CD4-positive, alpha-beta T cell (primary cell): Measurements from ENCODE around the gene AUTS2. TPM values are rescaled to one million over a fixed set of nuclear protein-coding genes. Genes with fewer than 3 reads are reported as not detected.

Source experiments
- ATAC-seq: fragments of 200-7000 bp; cut with Tn5 transposase; one replicate; pipeline ENCODE4 v1.10.0; 2022; ENCODE audit warnings: mild to moderate bottlenecking; ENCODE audit not compliant: poor library complexity
- CTCF ChIA-PET: fragments of 350-600 bp; sonication (Branson Sonifier 250); formaldehyde crosslinking; loops from one replicate; lab custom pipeline; 2021; ENCODE audit warnings: antibody characterized with exemption, inconsistent platforms; lab: Charles Lee
- POLR2A ChIA-PET: fragments of 350-600 bp; sonication (Branson Sonifier 250); formaldehyde crosslinking; loops from one replicate; lab custom pipeline; 2021; ENCODE audit warnings: antibody characterized with exemption, inconsistent platforms; lab: Charles Lee
- DNase-seq, 14 experiments: peaks; one replicate each; pipeline ENCODE4 v3.0.0-alpha.2; 2013 to 2020; ENCODE audit warnings: mixed read lengths in 2 of 14
- H3K27ac ChIP-seq, 2 donors: one replicate each; pipeline versions ENCODE4 v1.5.1 to v1.7.0; 2013; ENCODE audit warnings: low read length in 2 of 2, low read depth in 1 of 2, mild to moderate bottlenecking in 1 of 2
- H3K27me3 ChIP-seq, 2 experiments: 1 replicate in 1 of 2; 2 replicates in 1 of 2; pipeline versions ENCODE4 v1.6.1 to v1.7.0; 2013; ENCODE audit warnings: low read length in 2 of 2, control low read depth in 1 of 2, mild to moderate bottlenecking in 1 of 2, moderate library complexity in 1 of 2; ENCODE audit not compliant: insufficient read depth in 2 of 2, control insufficient read depth in 1 of 2
- H3K36me3 ChIP-seq: one replicate; pipeline ENCODE4 v1.6.1; 2013; ENCODE audit warnings: low read length, control low read depth; ENCODE audit not compliant: insufficient read depth
- H3K4me1 ChIP-seq: one replicate; pipeline ENCODE4 v1.6.1; 2013; ENCODE audit warnings: low read length, control low read depth; ENCODE audit not compliant: insufficient read depth
- H3K4me3 ChIP-seq: one replicate; pipeline ENCODE4 v1.5.1; 2013; ENCODE audit warnings: mild to moderate bottlenecking, low read length, moderate library complexity
- H3K9me3 ChIP-seq, 2 experiments: 1 replicate in 1 of 2; 2 replicates in 1 of 2; pipeline versions ENCODE4 v1.6.1 to v1.7.0; 2013; ENCODE audit warnings: low read length in 2 of 2, mild to moderate bottlenecking in 2 of 2, control low read depth in 1 of 2, moderate library complexity in 1 of 2; ENCODE audit not compliant: control insufficient read depth in 1 of 2, insufficient read depth in 1 of 2
- H3K27ac Mint-ChIP-seq: one replicate; pipeline ENCODE4 v1.8.0; 2020; ENCODE audit warnings: mixed read lengths
- H3K27me3 Mint-ChIP-seq: one replicate; pipeline ENCODE4 v1.8.0; 2021; ENCODE audit warnings: mixed read lengths
- H3K36me3 Mint-ChIP-seq: one replicate; pipeline ENCODE4 v1.8.0; 2021; ENCODE audit warnings: low read depth, mixed read lengths
- H3K4me1 Mint-ChIP-seq: one replicate; pipeline ENCODE4 v1.8.0; 2021; ENCODE audit warnings: low read depth, mixed read lengths
- H3K4me3 Mint-ChIP-seq: one replicate; pipeline ENCODE4 v1.8.0; 2020; ENCODE audit warnings: mild to moderate bottlenecking, mixed read lengths
- H3K9me3 Mint-ChIP-seq: one replicate; pipeline ENCODE4 v1.8.0; 2020; ENCODE audit warnings: mixed read lengths
- CTCF ChIP-seq: fragments of 200-600 bp; IDR thresholded peaks from one replicate; pipeline ENCODE4 v1.8.0; 2022; ENCODE audit warnings: antibody characterized with exemption, mild to moderate bottlenecking
- intact Hi-C, 2 experiments: fragments of 100-400 bp; cut with DNase I in 1 of 2; cut with micrococcal nuclease in 1 of 2; formaldehyde crosslinking; loops; one replicate each; pipeline versions ENCODE4 v1.15.1 to v1.9.0; 2023 to 2025; cut with DNase I, micrococcal nuclease
- total RNA-seq, 174 experiments: library from RNA in 2 of 174; stranded (reverse) in 2 of 174; gene quantifications; one replicate each; pipeline ENCODE4 v1.2.3 and lab custom pipeline; 2021 to 2026

AUTS2 gene
- total RNA-seq, 2 experiments from 2014 or later, result 43.6 to 47.6 TPM

GRCh38 chr7:69878591-69878990, 280.3 kb downstream of the AUTS2 start:
- TF ChIP-seq CTCF, result no peak
- no peaks in the 10 kb centered on the region for H3K36me3 Mint-ChIP-seq
- ChIA-PET POLR2A (no interaction called here), CTCF (no interaction called here)
- Histone ChIP-seq H3K27ac (no peak overlapping the region), H3K27me3 (no peaks in the 10 kb centered on the region), H3K36me3 (no peaks in the 10 kb centered on the region), H3K9me3 (no peaks in the 10 kb centered on the region), H3K4me1 (no peaks in the 10 kb centered on the region), H3K4me3 (no peak overlapping the region)
- no peaks in the 10 kb centered on the region for H3K4me1 Mint-ChIP-seq
- DNase-seq (no peak), ATAC-seq (no peak)
- H3K27ac Mint-ChIP-seq, result no peak overlapping the region
- no peaks in the 10 kb centered on the region for H3K27me3 Mint-ChIP-seq
- intact Hi-C loops, result no loop called here
- H3K4me3 Mint-ChIP-seq, result no peak overlapping the region
- no peaks in the 10 kb centered on the region for H3K9me3 Mint-ChIP-seq

- Mint-ChIP-seq H3K4me3 (no peak overlapping the region), H3K27ac (no peak overlapping the region), H3K27me3 (no peaks in the 10 kb centered on the region), H3K4me1 (no peaks in the 10 kb centered on the region), H3K9me3 (no peaks in the 10 kb centered on the region), H3K36me3 (no peaks in the 10 kb centered on the region)
- TF ChIP-seq CTCF, result no peak
- no peak for ATAC-seq
- CTCF ChIA-PET, result no interaction called here
- POLR2A ChIA-PET, result no interaction called here
- Histone ChIP-seq H3K27ac (no peak overlapping the region), H3K9me3 (no peaks in the 10 kb centered on the region), H3K4me1 (no peaks in the 10 kb centered on the region), H3K4me3 (no peak overlapping the region), H3K27me3 (no peaks in the 10 kb centered on the region), H3K36me3 (no peaks in the 10 kb centered on the region)
- intact Hi-C loops, result no loop called here
- DNase-seq, result no peak
Observed at GRCh38 chr7:69879989-69880388, 281.7 kb downstream of the AUTS2 start.

- no peak overlapping the region for H3K4me3 Mint-ChIP-seq
- no peaks in the 10 kb centered on the region for H3K4me1 ChIP-seq
- intact Hi-C loops, result no loop called here
- no peaks in the 10 kb centered on the region for H3K27me3 Mint-ChIP-seq
- H3K9me3 Mint-ChIP-seq, result no peaks in the 10 kb centered on the region
- no peaks in the 10 kb centered on the region for H3K9me3 ChIP-seq
- H3K36me3 ChIP-seq, result no peaks in the 10 kb centered on the region
- H3K27ac ChIP-seq, result no peak overlapping the region
- DNase-seq, result no peak
- H3K4me3 ChIP-seq, result no peak overlapping the region
- no peak overlapping the region for H3K27ac Mint-ChIP-seq
- no peak for ATAC-seq
- CTCF ChIA-PET, result no interaction called here
- H3K36me3 Mint-ChIP-seq, result no peaks in the 10 kb centered on the region
- POLR2A ChIA-PET, result no interaction called here
- no peaks in the 10 kb centered on the region for H3K27me3 ChIP-seq
- no peaks in the 10 kb centered on the region for H3K4me1 Mint-ChIP-seq
- TF ChIP-seq CTCF, result no peak
Observed at GRCh38 chr7:69880840-69881239, 282.6 kb downstream of the AUTS2 start.
